ENCODE results near the gene CCDC88B.
"Not testable (repeated sequence)": the region's sequence is repeated elsewhere in the genome, so short reads cannot be mapped to it uniquely, and the experiment has no call there.

The CCDC88B gene

GRCh38 chr11:64304316-64305072 is 35.5 kb upstream of the CCDC88B start:
- Mint-ChIP-seq H3K9me3 (no peaks in the 10 kb centered on the region), H3K27ac (peak overlapping the region; percentile 69 to 97 (median 94)), H3K4me1 (peaks cover 26% of the 10 kb centered on the region), H3K36me3 (ENCODE audit: low read depth) (no peaks in the 10 kb centered on the region), H3K4me3 (peak overlapping the region; percentile 93 to 94 (median 93)), H3K27me3 (ENCODE audit: low read depth) (peaks cover 49% of the 10 kb centered on the region)
- peak; percentile 83 to 86 (median 86) for TF ChIP-seq CTCF (IDR thresholded peaks at IDR 0.05; ENCODE audit: unreplicated experiment in 3 of 3)

GRCh38 chr11:64305075-64305690 is 34.8 kb upstream of the CCDC88B start, which contains the start of gene ESRRA:
ESRRA (plus strand) TSS chr11:64305524; CDS start chr11:64307180, 1,656 bp downstream.
- H3K27ac Mint-ChIP-seq: peak within 1 kb of the TSS; percentile 76 to 97 (median 94)
- no peaks in the 10 kb centered on the region for H3K36me3 Mint-ChIP-seq (ENCODE audit: low read depth)
- no peaks in the 10 kb centered on the region for H3K9me3 Mint-ChIP-seq
- TF ChIP-seq CTCF (IDR thresholded peaks at IDR 0.05; ENCODE audit: unreplicated experiment in 3 of 3): no peak
- H3K27me3 Mint-ChIP-seq (ENCODE audit: low read depth): peaks cover 42% of the 10 kb centered on the region
- H3K4me1 Mint-ChIP-seq: peaks cover 26% of the 10 kb centered on the region
- H3K4me3 Mint-ChIP-seq: peak within 1 kb of the TSS; percentile 93 to 97 (median 95)

DNA sequence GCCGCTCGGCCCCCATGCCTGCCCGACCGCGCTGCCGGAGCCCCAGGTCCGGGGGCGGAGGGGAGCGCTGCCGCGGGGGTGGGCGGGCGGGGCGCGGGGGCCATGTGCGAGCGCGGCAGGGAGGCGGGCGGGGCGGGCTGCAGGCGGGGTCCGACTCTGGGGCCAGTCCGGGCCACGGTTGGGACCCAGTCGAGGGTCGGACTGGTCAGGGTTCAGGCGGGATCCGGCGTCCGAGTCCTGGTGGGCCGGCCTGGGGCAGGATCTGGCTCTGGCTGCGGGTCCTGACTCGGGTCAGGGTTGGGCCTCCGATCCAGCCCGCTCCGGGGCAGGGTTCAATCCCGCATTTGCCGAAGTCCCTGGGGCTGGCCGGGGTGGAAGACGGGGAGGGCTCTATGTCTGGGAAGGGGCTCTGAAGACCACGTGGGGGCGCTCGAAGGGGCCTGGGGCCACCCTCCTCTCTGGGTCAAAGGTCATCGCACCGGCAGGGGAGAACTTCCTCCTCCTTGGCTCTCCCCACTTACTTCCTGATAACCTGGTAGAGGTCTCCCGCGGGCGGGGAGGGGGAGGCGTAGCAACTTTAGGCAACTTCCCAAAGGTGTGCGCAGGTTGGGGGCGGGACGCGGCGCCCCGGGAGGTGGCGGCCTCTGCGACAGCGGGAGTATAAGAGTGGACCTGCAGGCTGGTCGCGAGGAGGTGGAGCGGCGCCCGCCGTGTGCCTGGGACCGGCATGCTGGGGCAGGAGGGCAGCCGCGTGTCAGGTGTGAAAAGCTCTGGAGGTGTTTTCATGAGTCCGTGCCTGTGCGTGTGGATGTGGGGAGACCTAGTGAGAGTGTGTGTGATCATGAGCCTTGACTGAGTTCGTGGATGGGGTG is 34.1 kb upstream of the CCDC88B start:
- Mint-ChIP-seq H3K9me3 (no peaks in the 10 kb centered on the region), H3K4me3 (peak overlapping the region; percentile 93 to 97 (median 95)), H3K27me3 (ENCODE audit: low read depth) (peaks cover 34% of the 10 kb centered on the region), H3K27ac (peak overlapping the region; percentile 76 to 94 (median 81)), H3K4me1 (peaks cover 21% of the 10 kb centered on the region), H3K36me3 (ENCODE audit: low read depth) (peaks cover 2% of the 10 kb centered on the region)
- peak in 1 of 3 experiments; percentile 44 for TF ChIP-seq CTCF (IDR thresholded peaks at IDR 0.05; ENCODE audit: unreplicated experiment in 3 of 3)

GRCh38 chr11:64306563-64306875 is 33.5 kb upstream of the CCDC88B start:
- peak overlapping the region; percentile 93 to 97 (median 95) for H3K4me3 Mint-ChIP-seq
- peak overlapping the region; percentile 76 to 94 (median 81) for H3K27ac Mint-ChIP-seq
- H3K9me3 Mint-ChIP-seq: no peaks in the 10 kb centered on the region
- H3K36me3 Mint-ChIP-seq (ENCODE audit: low read depth): peaks cover 3% of the 10 kb centered on the region
- no peak for TF ChIP-seq CTCF (IDR thresholded peaks at IDR 0.05; ENCODE audit: unreplicated experiment in 3 of 3)
- H3K27me3 Mint-ChIP-seq (ENCODE audit: low read depth): peaks cover 28% of the 10 kb centered on the region
- H3K4me1 Mint-ChIP-seq: peaks cover 21% of the 10 kb centered on the region

- H3K27me3 Mint-ChIP-seq (ENCODE audit: low read depth): peaks cover 23% of the 10 kb centered on the region
These were observed 33.0 kb upstream of the CCDC88B start for GRCh38 chr11:64306876-64307622.

DNA sequence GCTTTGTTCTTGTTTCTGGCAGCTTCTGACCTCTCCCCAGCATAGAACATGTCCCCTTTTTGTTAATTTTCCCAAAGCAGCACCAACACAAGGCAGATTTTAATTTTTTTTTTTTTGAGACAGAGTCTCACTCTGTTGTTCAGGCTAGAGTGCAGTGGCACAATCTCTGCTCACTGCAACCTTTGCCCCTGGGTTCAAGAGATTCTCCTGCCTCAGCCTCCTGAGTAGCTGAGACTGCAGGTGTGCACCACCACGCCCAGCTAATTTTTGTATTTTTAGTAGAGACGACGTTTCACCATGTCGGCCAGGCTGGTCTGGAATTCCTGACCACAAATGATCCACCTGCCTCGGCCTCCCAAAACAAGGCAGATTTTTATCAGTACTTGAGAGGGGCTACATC is 32.2 kb upstream of the CCDC88B start:
- H3K4me1 Mint-ChIP-seq: peaks cover 25% of the 10 kb centered on the region
- not testable (repeated sequence) for H3K36me3 Mint-ChIP-seq (ENCODE audit: low read depth); H3K9me3 Mint-ChIP-seq
- H3K27ac Mint-ChIP-seq: peak overlapping the region; percentile 31 to 63 (median 48)
- H3K4me3 Mint-ChIP-seq: peak overlapping the region; percentile 55 to 79 (median 71)
- H3K27me3 Mint-ChIP-seq (ENCODE audit: low read depth): peaks cover 18% of the 10 kb centered on the region

More at GRCh38 chr11:64306876-64307622, 33.0 kb upstream of the CCDC88B start:
- Mint-ChIP-seq H3K36me3 (ENCODE audit: low read depth) (peaks cover 3% of the 10 kb centered on the region), H3K9me3 (no peaks in the 10 kb centered on the region), H3K4me3 (peak overlapping the region; percentile 93 to 97 (median 95)), H3K4me1 (peaks cover 21% of the 10 kb centered on the region), H3K27ac (peak overlapping the region; percentile 48 to 94 (median 63))
- TF ChIP-seq CTCF (IDR thresholded peaks at IDR 0.05; ENCODE audit: unreplicated experiment in 3 of 3): no peak
